C4-2B (cell line): Measurements from ENCODE around the gene UBN1.
A peak's percentile ranks its signal among the peaks of the same experiment; 100 is the strongest.

Source experiments
- H3K27ac ChIP-seq: fragments of 450-650 bp; 2 replicates; pipeline ENCODE4 v1.5.1; 2017
- CTCF ChIP-seq: fragments of 450-650 bp; conservative IDR thresholded peaks from 2 replicates; pipeline ENCODE4 v1.5.1; 2017; ENCODE audit warnings: mild to moderate bottlenecking
- ZFX ChIP-seq: fragments of 450-650 bp; IDR thresholded peaks from 2 replicates; pipeline ENCODE4 v1.6.1; 2017

UBN1 gene

GRCh38 chr16:4870138-4870671 is 22.9 kb downstream of the UBN1 start:
- TF ChIP-seq ZFX: no peak
- no peak for TF ChIP-seq CTCF
- peak overlapping the region; percentile 77 for H3K27ac ChIP-seq

- H3K27ac ChIP-seq: peak overlapping the region; percentile 77
- no peak for TF ChIP-seq ZFX
- TF ChIP-seq CTCF: no peak
Observed at GRCh38 chr16:4871071-4871470, 23.8 kb downstream of the UBN1 start.

GRCh38 chr16:4873091-4873490 is 25.8 kb downstream of the UBN1 start:
- no peak overlapping the region for H3K27ac ChIP-seq
- TF ChIP-seq CTCF (no peak), ZFX (no peak)

GRCh38 chr16:4874666-4875065 is 27.4 kb downstream of the UBN1 start:
- no peak overlapping the region for H3K27ac ChIP-seq
- TF ChIP-seq CTCF (no peak), ZFX (no peak)

- TF ChIP-seq ZFX: no peak
- H3K27ac ChIP-seq: no peak overlapping the region
Observed at GRCh38 chr16:4876646-4877379, 29.5 kb downstream of the UBN1 start.

GRCh38 chr16:4877380-4877685 is 30.1 kb downstream of the UBN1 start:
- TF ChIP-seq ZFX (no peak), CTCF (no peak)
- no peak overlapping the region for H3K27ac ChIP-seq

GRCh38 chr16:4879049-4879448 is 31.8 kb downstream of the UBN1 start:
- TF ChIP-seq CTCF: no peak
- no peak for TF ChIP-seq ZFX
- no peak overlapping the region for H3K27ac ChIP-seq

- no peak overlapping the region for H3K27ac ChIP-seq
- TF ChIP-seq CTCF (no peak), ZFX (no peak)
Observed at GRCh38 chr16:4880006-4880580, 32.8 kb downstream of the UBN1 start.
